ENCODE measurements around the gene MTMR6.

MTMR6 gene

GRCh38 chr13:25214491-25215252, 72.6 kb downstream of the MTMR6 start:
- no peak for DNase-seq

- no peak for DNase-seq
These were observed 73.6 kb downstream of the MTMR6 start for GRCh38 chr13:25213715-25214114.

GRCh38 chr13:25210842-25211569, 76.3 kb downstream of the MTMR6 start:
- no peak for DNase-seq

GRCh38 chr13:25207291-25207810, 79.9 kb downstream of the MTMR6 start:
- DNase-seq: no peak

- no peak for DNase-seq
These were observed 82.4 kb downstream of the MTMR6 start for GRCh38 chr13:25204863-25205262.

- no peak for DNase-seq
These were observed 84.1 kb downstream of the MTMR6 start for GRCh38 chr13:25203127-25203740.

GRCh38 chr13:25200783-25201182, 86.5 kb downstream of the MTMR6 start:
- no peak for DNase-seq

GRCh38 chr13:25198647-25199046, 88.6 kb downstream of the MTMR6 start:
- DNase-seq: no peak

- DNase-seq: no peak
These were observed 90.3 kb downstream of the MTMR6 start for GRCh38 chr13:25196971-25197370.
